GM21360 (cell line): ENCODE results near the gene AZIN2.
A peak's percentile ranks its signal among the peaks of the same experiment; 100 is the strongest.
"Not testable (repeated sequence)": the region's sequence is repeated elsewhere in the genome, so short reads cannot be mapped to it uniquely, and the experiment has no call there.

ENCODE experiments used
- ATAC-seq: cut with Tn5 transposase; IDR thresholded peaks from one replicate; pipeline ENCODE4 v1.9.1; 2021; ENCODE audit warnings: mild to moderate bottlenecking, moderate library complexity; ENCODE audit not compliant: unreplicated experiment

AZIN2 gene

DNA sequence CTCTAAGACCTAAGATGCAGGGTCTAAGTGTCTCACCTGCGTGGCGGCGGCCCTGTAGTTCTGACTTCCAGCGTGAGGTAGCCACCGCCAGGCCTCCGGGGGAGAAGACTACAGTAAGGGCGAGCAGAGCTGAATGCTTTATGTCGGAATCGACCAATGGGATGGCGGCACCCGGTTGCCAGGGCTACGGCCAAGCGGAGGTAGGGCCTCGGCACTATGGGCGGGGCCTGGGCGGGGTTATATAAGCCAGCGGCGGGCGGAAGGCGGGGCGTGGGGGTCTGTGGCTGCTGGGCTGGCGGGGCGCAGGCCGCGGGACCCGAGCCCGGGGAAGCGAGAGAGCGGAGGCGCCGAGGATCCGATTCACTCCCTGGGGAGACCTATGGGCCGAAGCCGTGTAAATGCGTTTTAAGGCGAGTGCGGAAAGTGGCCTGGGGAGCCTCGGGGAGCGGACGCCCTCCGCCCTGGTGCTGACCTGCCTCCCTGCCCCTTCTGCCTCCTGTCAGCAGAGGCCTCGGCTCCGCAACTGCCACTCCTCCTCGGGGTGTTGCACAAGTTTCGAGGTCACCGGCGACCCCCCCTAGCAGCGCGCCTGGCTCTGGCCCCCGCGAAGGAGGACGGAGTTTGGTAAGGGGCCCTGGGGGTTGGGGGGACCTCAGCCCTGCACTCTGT lies at the start of gene AZIN2:
Gene AZIN2 (plus strand): TSS at position 269 of the 669 bp plus-strand sequence. CDS start 1,097 bp downstream, outside the sequence.
- peak; percentile 89 for ATAC-seq

DNA sequence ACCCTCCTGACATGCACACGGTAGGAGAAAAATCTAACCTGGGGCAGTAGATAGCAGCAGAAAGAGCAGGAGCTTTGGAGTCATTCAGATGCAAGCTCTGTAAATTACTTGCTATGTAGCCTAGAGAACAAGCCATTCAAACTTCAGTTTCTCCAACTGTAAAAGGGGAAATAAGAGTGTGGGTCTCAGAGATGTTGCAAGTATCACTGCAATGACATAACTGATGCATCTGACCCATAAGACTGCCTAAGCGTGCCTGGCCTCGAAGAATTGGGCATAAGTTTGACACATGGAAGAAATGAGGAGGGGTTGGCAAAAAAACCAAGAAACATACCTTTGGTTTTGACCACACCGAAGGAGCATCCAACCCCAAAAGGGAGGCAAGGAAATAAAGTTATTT lies 49.4 kb upstream of the AZIN2 start:
- ATAC-seq, result no peak

DNA sequence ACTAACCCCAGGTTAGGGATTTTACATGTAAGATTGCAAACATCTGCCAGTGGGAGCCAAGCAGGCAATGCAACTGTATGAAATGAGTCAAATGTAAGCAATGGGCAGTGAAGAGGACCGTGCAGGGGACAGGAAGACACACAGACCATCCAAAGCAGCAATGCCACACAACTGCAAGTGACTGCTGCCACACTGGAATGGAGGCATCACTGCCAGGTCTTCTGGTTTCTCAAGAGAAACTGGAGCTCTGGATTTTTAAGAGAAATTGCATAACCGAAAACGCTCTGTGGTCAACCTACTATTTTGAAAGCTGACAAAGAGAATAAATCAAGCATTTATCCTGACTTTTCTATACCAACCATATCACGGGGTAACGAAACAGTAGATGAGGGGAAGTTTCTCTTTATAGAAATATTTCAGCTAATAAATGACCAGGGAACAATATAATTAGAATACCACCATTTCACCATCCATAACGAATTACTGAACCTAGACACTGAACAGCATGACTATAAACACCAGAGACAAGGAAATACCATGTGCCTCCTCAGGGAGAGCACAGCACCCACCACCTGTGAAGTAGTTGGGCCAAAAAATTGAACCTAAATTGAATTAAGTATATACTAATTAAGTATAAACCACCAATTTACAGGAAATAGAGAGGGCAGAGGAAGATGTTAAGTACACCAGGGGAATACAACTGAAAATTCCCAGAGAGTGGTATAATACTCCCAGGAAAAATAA lies 48.7 kb upstream of the AZIN2 start:
- ATAC-seq, result no peak

- ATAC-seq, result no peak
Observed at GRCh38 chr1:33036051-33036525, 44.9 kb upstream of the AZIN2 start.

DNA sequence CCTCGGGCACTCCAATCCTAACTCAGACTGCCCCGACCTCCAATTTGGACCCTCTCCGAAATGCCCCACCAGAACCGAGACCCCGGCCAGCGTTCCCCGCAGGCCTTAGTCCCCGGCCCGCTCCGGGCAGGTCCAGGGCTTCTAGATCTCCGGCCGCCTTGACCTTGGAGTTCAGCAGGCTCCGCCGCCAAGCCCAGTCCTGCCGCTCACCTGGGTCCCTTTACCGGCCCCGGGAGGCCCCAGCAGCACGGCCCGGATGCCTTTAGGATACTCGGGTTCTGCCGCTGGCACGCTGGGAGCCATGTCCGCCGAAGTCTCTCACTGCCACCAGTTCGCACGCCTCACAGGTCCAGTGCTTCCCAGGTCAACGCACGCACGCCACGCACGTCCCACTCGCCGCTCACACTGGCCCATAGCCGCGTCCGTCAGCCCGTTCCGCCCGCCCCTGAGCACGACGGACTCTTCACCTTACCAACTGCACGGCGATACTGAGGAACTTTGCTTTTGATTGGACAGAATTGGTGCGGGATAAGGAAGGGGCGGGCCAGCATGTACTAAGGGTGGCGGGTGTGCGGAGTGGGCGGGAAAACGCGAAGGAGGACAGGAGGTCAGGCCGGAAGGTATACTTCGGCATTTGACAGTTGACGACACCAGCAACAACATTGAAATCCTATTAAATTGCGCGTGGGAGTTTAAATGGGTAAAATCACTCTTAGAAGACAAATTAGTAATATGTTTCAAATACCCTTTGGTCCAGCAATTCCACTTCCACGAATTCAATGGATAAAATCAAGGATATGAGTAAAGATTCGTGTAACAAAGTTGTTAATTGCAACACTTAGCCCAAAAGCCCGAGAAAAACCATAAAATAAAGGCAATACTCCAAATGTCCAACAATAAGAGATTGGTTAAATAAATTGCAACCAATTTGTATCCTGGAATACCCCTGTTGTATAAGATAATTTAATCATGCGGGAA lies 44.1 kb upstream of the AZIN2 start, which contains the start of gene AK2:
Gene AK2 (minus strand): TSS at position 358 of the 978 bp plus-strand sequence. CDS start 55 bp downstream, at position 303.
- ATAC-seq, result peak; percentile 99

DNA sequence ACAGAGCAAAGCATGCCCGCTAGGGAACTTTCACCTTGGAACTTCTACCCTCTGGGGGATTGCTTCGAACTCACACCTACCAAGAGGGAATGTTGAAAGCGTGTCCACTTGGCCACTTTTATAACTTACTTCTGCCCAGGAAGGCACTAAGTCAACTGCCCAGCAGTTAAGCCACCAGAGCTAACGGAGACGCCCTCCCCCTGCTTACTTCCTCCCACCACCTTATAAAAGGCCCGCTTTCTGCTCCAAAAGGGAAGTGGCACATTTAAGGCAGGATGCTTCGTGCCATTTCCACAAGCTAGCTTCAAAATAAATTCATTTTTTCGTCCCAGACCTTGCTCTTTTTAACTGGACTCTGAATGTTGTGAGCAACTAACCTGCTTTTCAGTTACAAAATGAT lies 41.1 kb upstream of the AZIN2 start:
- no peak for ATAC-seq

DNA sequence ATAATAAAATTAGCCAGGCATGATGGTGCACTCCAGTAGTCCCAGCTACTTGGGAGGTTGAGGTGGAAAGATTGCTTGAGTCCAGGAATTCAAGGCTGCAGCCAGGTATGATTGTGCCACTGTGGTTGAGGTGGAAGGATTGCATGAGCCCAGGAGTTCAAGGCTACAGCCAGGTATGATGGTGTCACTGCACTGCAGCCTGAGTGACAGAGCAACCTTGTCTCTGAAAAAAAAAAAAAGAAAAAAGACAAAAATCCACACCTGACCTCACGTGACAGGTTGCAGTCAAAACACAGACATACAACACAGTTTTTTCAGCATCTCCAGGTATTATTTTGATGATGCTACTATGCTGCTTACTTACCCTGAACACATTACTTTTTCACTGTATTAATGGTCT lies 39.9 kb upstream of the AZIN2 start:
- no peak for ATAC-seq

- ATAC-seq, result no peak
Observed at GRCh38 chr1:33042831-33043230, 38.1 kb upstream of the AZIN2 start.

GRCh38 chr1:33043267-33044092 lies 37.5 kb upstream of the AZIN2 start:
- no peak for ATAC-seq

GRCh38 chr1:33045246-33045645 lies 35.7 kb upstream of the AZIN2 start:
- no peak for ATAC-seq

DNA sequence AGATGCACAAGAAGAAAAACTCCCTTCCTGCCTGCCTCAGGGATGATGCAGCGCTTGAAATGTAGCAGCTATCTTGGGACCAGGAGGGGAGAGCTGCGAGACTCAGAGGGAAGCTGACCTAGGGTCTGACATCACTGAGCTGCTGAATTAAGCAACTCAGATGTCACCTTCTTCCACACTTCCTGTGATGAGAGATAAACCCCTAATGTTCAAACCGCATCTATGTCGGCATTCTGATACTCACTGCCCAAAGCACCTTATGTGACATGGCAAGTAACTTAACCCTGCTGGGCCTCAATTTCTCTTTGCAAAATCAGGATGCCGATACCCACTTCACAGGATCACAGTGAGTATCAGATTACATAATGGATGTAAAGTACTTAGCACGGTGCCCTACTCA lies 35.1 kb upstream of the AZIN2 start:
- no peak for ATAC-seq

DNA sequence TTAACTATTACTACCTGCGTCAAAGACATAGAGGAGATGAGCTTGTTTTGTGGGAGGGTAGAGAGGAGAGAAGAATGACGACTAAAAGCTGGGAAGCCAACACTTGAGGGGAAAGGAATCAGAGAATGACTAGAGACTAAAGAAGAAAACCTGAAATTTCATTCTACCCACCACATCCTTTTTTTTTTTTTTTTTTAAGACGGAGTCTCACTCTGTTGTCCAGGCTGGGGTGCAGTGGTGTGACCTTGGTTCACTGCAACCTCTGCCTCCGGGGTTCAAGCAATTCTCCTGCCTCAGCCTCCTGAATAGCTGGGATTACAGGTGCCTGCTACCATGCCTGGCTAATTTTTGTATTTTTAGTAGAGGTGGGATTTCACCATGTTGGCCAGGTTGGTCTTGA lies 34.7 kb upstream of the AZIN2 start:
- ATAC-seq, result not testable (repeated sequence)

GRCh38 chr1:33047290-33047689 lies 33.7 kb upstream of the AZIN2 start:
- ATAC-seq, result no peak

GRCh38 chr1:33047839-33048305 lies 33.1 kb upstream of the AZIN2 start:
- no peak for ATAC-seq

- no peak for ATAC-seq
Observed at GRCh38 chr1:33048426-33048825, 32.5 kb upstream of the AZIN2 start.

- no peak for ATAC-seq
Observed at GRCh38 chr1:33049371-33049770, 31.6 kb upstream of the AZIN2 start.

- no peak for ATAC-seq
Observed at GRCh38 chr1:33050221-33051076, 30.5 kb upstream of the AZIN2 start.

- no peak for ATAC-seq
Observed at GRCh38 chr1:33055210-33056008, 25.5 kb upstream of the AZIN2 start.
